PC-9 (cell line): Measurements from ENCODE around the gene WNK1.

Source experiments
- EZH2 ChIP-seq: fragments of 200-600 bp; sonication (generic); IDR thresholded peaks from 2 replicates; pipeline ENCODE4 v1.8.0; 2017; ENCODE audit warnings: antibody characterized with exemption, low read depth
- TF ChIP-seq, protein P1 (sequence below): fragments of 200-600 bp; sonication (generic); conservative IDR thresholded peaks from 2 replicates; pipeline ENCODE4 v1.6.1; 2017; ENCODE audit warnings: mixed run types, antibody characterized with exemption, mild to moderate bottlenecking, moderate library complexity

DNA sequence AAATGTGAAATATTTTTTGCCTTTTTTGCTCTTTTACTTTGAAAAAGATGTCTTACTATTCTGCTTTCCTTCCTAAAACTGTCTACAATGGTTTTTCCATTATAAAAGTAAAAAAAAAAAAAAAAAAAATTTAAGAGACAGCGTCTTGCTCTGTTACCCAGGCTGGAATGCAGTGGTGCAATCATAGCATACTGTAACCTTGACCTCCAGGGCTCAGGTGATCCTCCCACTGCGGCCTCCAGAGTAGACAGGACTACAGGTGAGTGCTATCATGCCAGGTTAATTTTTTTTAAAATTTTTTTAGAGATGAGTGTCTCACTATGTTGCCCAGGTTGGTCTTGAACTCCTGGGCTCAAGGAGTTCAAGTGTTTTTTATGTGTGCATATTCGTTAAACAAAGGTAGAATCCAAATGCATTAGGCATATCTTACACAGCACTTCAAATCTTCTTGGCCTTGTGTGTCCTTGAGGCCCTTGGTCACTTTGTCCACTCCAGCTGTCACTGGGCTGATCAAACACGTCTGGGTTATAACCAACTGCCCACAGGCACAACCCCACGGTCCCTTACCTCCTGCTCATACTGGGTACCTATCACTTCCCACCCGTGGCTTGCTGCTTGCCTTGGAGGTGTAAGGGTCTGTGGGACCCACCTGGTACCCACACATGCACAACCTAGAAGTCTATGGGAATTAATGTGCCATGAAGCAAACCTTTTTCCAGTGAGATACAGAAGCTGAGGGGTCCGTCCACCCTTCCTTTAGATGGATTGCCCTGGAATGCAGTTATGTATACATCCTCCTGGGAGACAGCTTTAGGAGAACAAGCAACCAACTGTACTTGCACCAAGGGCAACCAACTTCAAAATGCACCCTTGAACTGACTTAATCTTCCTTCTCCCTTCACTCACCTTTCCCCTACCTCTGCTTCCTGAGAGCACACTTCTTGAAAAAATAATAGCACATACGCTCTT lies 184.3 kb downstream of the WNK1 start:
- TF ChIP-seq, protein P1, sequence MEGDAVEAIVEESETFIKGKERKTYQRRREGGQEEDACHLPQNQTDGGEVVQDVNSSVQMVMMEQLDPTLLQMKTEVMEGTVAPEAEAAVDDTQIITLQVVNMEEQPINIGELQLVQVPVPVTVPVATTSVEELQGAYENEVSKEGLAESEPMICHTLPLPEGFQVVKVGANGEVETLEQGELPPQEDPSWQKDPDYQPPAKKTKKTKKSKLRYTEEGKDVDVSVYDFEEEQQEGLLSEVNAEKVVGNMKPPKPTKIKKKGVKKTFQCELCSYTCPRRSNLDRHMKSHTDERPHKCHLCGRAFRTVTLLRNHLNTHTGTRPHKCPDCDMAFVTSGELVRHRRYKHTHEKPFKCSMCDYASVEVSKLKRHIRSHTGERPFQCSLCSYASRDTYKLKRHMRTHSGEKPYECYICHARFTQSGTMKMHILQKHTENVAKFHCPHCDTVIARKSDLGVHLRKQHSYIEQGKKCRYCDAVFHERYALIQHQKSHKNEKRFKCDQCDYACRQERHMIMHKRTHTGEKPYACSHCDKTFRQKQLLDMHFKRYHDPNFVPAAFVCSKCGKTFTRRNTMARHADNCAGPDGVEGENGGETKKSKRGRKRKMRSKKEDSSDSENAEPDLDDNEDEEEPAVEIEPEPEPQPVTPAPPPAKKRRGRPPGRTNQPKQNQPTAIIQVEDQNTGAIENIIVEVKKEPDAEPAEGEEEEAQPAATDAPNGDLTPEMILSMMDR: no peak
- no peak for TF ChIP-seq EZH2
